Measurements from ENCODE around the gene NOTO.

The NOTO gene

DNA sequence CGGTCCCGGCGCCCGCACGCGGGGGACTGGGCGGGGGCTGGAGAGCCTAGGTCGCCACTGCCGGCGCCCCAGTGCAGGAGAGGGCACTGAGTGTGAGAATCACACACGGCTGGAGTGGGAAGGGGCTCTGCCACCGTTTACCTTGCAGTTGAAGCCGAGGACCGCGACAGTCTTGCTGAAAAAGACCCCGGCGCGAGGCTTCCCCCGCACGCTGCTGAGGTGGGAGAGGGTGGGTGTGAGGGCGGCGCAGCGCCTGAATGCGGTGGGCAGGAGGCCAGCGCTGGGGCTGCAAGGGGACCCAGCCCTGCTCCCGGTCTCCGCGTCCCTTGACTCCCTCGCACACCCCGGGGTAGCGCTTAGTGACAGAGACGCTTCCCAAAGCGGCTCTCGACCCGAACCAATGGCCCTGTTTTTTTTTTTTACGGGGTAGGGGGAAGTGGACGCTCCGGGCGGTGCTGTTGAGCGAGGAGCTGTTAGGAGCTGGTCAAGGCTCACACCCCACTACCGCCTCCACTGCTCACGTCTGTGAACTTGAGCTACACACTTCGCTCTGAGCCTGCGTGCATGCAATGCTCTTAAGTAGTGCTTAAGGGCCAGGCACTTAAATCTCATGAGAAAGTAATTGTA lies 794 bp downstream of the NOTO start:
- H3K27me3 ChIP-seq (ENCODE audit: control insufficient read depth, insufficient read depth, low read length): peaks cover 45% of the 10 kb centered on the region
- H3K9ac ChIP-seq (ENCODE audit: low read depth, low read length): no peak overlapping the region
- H3K9me3 ChIP-seq (ENCODE audit: control insufficient read depth, insufficient read depth, low read length): no peaks in the 10 kb centered on the region
- no peaks in the 10 kb centered on the region for H3K36me3 ChIP-seq (ENCODE audit: control insufficient read depth, insufficient read depth, low read length)
- H3K4me1 ChIP-seq (ENCODE audit: control insufficient read depth, insufficient read depth, low read length): 0 out of 2 replicates have a peak, but pooled peaks cover 5% of the 10 kb centered on the region
- H3K27ac ChIP-seq (ENCODE audit: low read depth, low read length): no peak overlapping the region
- H3K4me3 ChIP-seq (ENCODE audit: low read depth, low read length): peak overlapping the region; percentile 70

DNA sequence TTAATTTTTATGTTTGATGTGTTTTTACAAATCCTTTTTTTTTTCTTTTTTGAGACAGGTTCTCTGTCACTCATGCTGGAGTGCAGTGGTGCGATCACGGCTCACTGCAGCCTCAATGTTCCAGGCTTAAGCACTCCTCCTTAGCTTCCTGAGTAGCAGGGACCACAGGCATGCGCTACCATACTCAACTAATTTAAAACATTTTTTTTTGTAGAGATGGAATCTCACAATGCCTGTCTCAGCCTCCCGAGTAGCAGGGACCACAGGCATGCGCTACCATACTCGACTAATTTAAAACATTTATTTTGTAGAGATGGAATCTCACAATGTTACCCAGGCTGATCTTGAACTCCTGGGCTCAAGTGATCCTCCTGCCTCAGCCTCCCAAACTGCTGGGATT lies 3.2 kb downstream of the NOTO start:
- peaks cover 38% of the 10 kb centered on the region for H3K27me3 ChIP-seq (ENCODE audit: control insufficient read depth, insufficient read depth, low read length)
- no peaks in the 10 kb centered on the region for H3K9me3 ChIP-seq (ENCODE audit: control insufficient read depth, insufficient read depth, low read length)
- no peak overlapping the region for H3K27ac ChIP-seq (ENCODE audit: low read depth, low read length)
- H3K36me3 ChIP-seq (ENCODE audit: control insufficient read depth, insufficient read depth, low read length): no peaks in the 10 kb centered on the region
- H3K4me1 ChIP-seq (ENCODE audit: control insufficient read depth, insufficient read depth, low read length): 0 out of 2 replicates have a peak, but pooled peaks cover 5% of the 10 kb centered on the region
- H3K4me3 ChIP-seq (ENCODE audit: low read depth, low read length): no peak overlapping the region
- no peak overlapping the region for H3K9ac ChIP-seq (ENCODE audit: low read depth, low read length)

DNA sequence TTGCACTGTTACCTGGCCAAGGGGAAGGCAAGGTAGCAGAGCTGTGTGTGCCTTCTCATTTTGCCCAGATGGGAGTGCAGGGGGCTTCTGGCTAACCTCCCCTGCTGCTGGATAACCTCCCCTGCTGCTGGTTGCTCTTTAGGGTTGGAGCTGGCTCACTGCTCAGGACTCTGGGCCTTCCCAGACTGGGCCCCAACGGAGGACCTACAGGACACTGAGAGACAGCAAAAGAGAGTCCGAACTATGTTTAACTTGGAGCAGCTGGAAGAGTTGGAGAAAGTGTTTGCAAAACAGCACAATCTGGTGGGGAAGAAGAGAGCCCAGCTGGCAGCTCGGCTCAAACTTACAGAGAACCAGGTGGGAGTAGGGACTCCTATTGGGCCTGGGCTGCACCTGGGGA lies 5.9 kb downstream of the NOTO start:
- no peak overlapping the region for H3K27ac ChIP-seq (ENCODE audit: low read depth, low read length)
- H3K4me1 ChIP-seq (ENCODE audit: control insufficient read depth, insufficient read depth, low read length): no peaks in the 10 kb centered on the region
- no peaks in the 10 kb centered on the region for H3K9me3 ChIP-seq (ENCODE audit: control insufficient read depth, insufficient read depth, low read length)
- H3K9ac ChIP-seq (ENCODE audit: low read depth, low read length): no peak overlapping the region
- no peaks in the 10 kb centered on the region for H3K36me3 ChIP-seq (ENCODE audit: control insufficient read depth, insufficient read depth, low read length)
- no peak overlapping the region for H3K4me3 ChIP-seq (ENCODE audit: low read depth, low read length)
- H3K27me3 ChIP-seq (ENCODE audit: control insufficient read depth, insufficient read depth, low read length): peaks cover 17% of the 10 kb centered on the region

DNA sequence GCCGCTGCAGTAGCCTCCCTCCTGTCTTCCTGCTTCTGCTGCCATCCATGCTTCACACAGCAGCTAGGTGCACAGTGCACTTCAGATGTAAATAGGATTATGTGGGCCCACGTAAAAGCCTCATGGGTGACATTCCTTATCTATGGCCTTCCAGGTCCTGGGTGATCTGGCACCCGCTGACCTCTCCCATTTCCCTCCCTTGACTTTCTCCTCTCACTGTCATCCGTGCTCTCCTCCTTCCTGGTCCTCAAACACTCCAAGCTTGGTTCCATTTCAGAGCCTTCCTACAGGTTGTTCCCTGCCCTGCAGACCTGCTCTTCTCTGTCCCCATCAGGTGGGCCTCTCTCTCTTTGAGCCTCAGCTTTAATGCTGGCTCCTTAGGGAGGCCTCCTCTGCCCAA lies 7.6 kb downstream of the NOTO start:
- no peak overlapping the region for H3K9ac ChIP-seq (ENCODE audit: low read depth, low read length)
- H3K4me3 ChIP-seq (ENCODE audit: low read depth, low read length): no peak overlapping the region
- H3K4me1 ChIP-seq (ENCODE audit: control insufficient read depth, insufficient read depth, low read length): 0 out of 2 replicates have a peak, but pooled peaks cover 4% of the 10 kb centered on the region
- no peaks in the 10 kb centered on the region for H3K36me3 ChIP-seq (ENCODE audit: control insufficient read depth, insufficient read depth, low read length)
- peaks cover 1% of the 10 kb centered on the region for H3K27me3 ChIP-seq (ENCODE audit: control insufficient read depth, insufficient read depth, low read length)
- H3K9me3 ChIP-seq (ENCODE audit: control insufficient read depth, insufficient read depth, low read length): no peaks in the 10 kb centered on the region
- no peak overlapping the region for H3K27ac ChIP-seq (ENCODE audit: low read depth, low read length)

DNA sequence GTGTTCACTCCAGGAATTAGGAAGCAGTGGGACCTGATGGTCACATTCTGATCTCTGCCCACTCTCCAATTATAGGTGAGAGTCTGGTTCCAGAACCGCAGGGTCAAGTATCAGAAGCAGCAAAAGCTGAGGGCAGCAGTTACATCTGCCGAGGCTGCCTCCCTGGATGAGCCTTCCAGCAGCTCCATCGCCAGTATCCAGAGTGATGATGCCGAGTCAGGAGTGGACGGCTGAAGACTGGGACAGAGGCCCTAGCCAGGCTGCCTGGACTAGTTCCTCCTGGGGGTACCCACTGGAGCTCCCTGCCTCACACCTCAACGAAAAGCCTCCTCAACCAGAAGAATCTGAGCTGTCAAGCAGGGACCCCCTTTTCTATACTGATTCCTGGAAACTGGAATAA lies 8.3 kb downstream of the NOTO start:
- no peaks in the 10 kb centered on the region for H3K36me3 ChIP-seq (ENCODE audit: control insufficient read depth, insufficient read depth, low read length)
- no peaks in the 10 kb centered on the region; the same call in 1 of the 2 replicates for H3K27me3 ChIP-seq (ENCODE audit: control insufficient read depth, insufficient read depth, low read length)
- H3K27ac ChIP-seq (ENCODE audit: low read depth, low read length): no peak overlapping the region
- H3K4me1 ChIP-seq (ENCODE audit: control insufficient read depth, insufficient read depth, low read length): 0 out of 2 replicates have a peak, but pooled peaks cover 8% of the 10 kb centered on the region
- H3K9me3 ChIP-seq (ENCODE audit: control insufficient read depth, insufficient read depth, low read length): no peaks in the 10 kb centered on the region
- no peak overlapping the region for H3K9ac ChIP-seq (ENCODE audit: low read depth, low read length)
- no peak overlapping the region for H3K4me3 ChIP-seq (ENCODE audit: low read depth, low read length)

DNA sequence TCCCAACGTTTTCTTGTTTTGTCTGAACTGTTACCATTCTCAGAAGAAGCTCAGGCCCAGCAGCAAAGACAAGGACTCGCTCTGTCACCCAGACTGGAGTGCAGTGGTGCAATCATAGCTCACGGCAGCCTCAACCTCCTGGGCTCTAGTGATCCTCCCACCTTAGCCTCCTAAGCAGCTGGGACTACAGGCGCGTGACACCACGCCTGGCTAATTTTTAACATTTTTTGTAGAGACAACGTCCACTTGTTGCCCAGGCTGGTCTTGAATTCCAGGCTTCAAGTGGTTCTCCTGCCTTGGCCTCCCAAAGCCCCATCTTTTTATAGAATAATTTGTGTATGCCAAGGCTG lies 9.7 kb downstream of the NOTO start:
- H3K36me3 ChIP-seq (ENCODE audit: control insufficient read depth, insufficient read depth, low read length): no peaks in the 10 kb centered on the region
- H3K4me3 ChIP-seq (ENCODE audit: low read depth, low read length): no peak overlapping the region
- no peaks in the 10 kb centered on the region for H3K9me3 ChIP-seq (ENCODE audit: control insufficient read depth, insufficient read depth, low read length)
- peak overlapping the region; percentile 34 for H3K27ac ChIP-seq (ENCODE audit: low read depth, low read length)
- H3K9ac ChIP-seq (ENCODE audit: low read depth, low read length): no peak overlapping the region
- H3K4me1 ChIP-seq (ENCODE audit: control insufficient read depth, insufficient read depth, low read length): 0 out of 2 replicates have a peak, but pooled peaks cover 8% of the 10 kb centered on the region
- no peaks in the 10 kb centered on the region; the same call in 1 of the 2 replicates for H3K27me3 ChIP-seq (ENCODE audit: control insufficient read depth, insufficient read depth, low read length)

DNA sequence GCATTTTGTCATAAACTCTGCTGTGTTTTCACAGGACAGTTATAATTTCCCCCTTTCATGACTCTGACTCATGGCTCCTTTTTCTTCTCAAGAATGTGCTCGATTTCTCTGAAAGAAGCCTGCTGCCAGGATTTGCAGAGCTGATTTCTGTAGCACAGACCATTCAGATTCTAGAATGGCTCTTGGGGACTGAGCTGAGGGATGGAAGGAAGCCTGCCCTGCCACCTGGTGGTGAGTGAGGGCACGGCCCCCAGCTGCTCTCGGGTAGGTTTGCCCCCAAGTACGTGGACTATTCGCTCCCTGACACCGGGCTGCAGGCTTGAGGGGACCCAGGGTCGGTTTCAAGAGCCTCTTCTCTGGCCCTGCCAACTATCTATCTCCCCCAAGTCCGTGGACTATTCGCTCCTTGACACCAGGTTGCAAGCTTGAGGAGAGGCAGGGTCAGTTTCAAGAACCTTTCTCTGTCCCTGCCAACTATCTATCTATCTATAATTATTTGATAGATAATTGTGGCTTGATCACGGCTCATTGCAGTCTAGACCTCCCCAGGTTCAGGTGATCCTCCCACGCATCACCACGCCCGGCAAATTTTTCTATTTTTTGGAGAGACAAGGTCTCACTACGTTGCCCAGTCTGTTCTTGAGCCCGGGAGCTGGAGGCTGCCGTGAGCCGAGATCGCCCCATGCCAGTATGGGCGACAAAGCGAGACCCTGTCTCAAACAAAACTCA lies 10.2 kb downstream of the NOTO start:
- H3K27me3 ChIP-seq (ENCODE audit: control insufficient read depth, insufficient read depth, low read length): no peaks in the 10 kb centered on the region; the same call in 1 of the 2 replicates
- no peak overlapping the region for H3K9ac ChIP-seq (ENCODE audit: low read depth, low read length)
- no peak overlapping the region for H3K4me3 ChIP-seq (ENCODE audit: low read depth, low read length)
- no peaks in the 10 kb centered on the region for H3K9me3 ChIP-seq (ENCODE audit: control insufficient read depth, insufficient read depth, low read length)
- no peaks in the 10 kb centered on the region for H3K36me3 ChIP-seq (ENCODE audit: control insufficient read depth, insufficient read depth, low read length)
- H3K4me1 ChIP-seq (ENCODE audit: control insufficient read depth, insufficient read depth, low read length): peaks cover 12% of the 10 kb centered on the region; the same call in 1 of the 2 replicates
- no peak overlapping the region for H3K27ac ChIP-seq (ENCODE audit: low read depth, low read length)

DNA sequence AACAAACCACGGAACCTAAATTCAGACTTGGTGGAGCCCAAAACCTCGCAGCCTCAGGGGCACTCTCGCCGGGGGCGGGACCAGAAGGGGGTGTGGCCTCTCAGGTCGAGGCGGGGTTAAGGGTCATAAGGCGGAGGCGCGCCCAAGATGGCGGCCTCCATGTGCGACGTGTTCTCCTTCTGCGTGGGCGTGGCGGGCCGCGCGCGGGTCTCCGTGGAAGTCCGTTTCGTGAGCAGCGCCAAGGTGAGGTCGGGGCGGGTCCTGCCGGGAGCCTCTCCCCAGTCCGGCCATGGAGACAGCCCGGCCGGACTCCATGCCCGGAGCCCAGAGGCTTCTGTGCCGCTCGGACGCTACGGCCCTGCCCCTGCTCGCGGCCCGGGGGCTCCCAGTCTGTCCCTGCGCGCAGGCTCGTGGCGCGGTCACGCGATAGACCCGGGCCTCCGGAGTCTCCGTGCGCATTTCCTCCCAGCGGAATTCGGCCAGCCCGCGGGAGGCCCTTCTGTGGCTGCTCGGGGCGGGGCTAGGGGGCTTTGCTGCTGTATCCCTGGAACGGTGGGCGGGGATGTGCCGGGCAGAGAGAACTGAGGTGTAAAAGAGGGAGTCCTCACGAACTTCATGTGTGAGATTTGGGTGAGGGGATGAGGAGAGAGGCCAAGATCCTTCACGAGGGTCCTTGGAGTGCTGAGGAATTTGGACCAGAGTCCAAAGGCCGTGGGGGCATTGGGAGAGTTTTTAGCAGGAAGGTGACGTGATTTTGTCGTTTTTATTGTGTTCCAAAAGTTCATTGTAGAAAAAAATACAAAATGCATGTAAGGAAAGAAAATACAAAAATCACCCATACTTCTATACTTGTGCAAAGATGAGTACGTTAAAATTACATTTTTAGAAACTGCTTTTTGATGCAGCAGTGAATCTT lies 12.0 kb downstream of the NOTO start, which contains the start of gene SMYD5:
Gene SMYD5 (plus strand): TSS at position 126 of the 916 bp plus-strand sequence. CDS start 22 bp downstream, at position 148.
- peak within 1 kb of the TSS; percentile 97 for H3K9ac ChIP-seq (ENCODE audit: low read depth, low read length)
- H3K36me3 ChIP-seq (ENCODE audit: control insufficient read depth, insufficient read depth, low read length): peaks cover 4% of the 10 kb centered on the region; the same call in 1 of the 2 replicates
- H3K9me3 ChIP-seq (ENCODE audit: control insufficient read depth, insufficient read depth, low read length): no peaks in the 10 kb centered on the region
- no peaks in the 10 kb centered on the region; the same call in 1 of the 2 replicates for H3K27me3 ChIP-seq (ENCODE audit: control insufficient read depth, insufficient read depth, low read length)
- H3K27ac ChIP-seq (ENCODE audit: low read depth, low read length): peak within 1 kb of the TSS; percentile 93
- H3K4me1 ChIP-seq (ENCODE audit: control insufficient read depth, insufficient read depth, low read length): peaks cover 16% of the 10 kb centered on the region; the same call in 1 of the 2 replicates
- H3K4me3 ChIP-seq (ENCODE audit: low read depth, low read length): peak within 1 kb of the TSS; percentile 97

DNA sequence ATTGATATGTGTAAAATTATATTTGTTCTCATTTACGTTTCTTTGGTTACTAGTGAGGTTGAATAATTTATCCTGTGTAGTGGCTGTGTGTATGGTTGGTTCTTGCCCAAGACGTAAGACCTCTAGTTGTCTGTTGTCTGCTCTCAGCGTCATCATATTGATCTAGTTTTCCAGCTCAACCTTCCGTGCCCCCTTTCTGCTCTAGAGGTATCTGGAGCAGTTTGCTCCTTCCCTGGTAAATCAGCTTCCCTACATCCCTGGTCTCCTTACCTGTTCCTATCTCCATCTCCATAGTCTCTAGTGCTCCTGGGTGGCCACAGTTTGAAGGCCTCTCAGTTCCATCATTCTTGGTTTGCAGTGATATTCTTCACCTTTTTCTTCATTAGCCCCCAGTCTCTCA lies 12.9 kb downstream of the NOTO start:
- no peaks in the 10 kb centered on the region for H3K9me3 ChIP-seq (ENCODE audit: control insufficient read depth, insufficient read depth, low read length)
- no peaks in the 10 kb centered on the region for H3K27me3 ChIP-seq (ENCODE audit: control insufficient read depth, insufficient read depth, low read length)
- peaks cover 12% of the 10 kb centered on the region; the same call in 1 of the 2 replicates for H3K36me3 ChIP-seq (ENCODE audit: control insufficient read depth, insufficient read depth, low read length)
- H3K4me3 ChIP-seq (ENCODE audit: low read depth, low read length): peak overlapping the region; percentile 97
- no peak overlapping the region for H3K9ac ChIP-seq (ENCODE audit: low read depth, low read length)
- H3K27ac ChIP-seq (ENCODE audit: low read depth, low read length): no peak overlapping the region
- peaks cover 16% of the 10 kb centered on the region; the same call in 1 of the 2 replicates for H3K4me1 ChIP-seq (ENCODE audit: control insufficient read depth, insufficient read depth, low read length)

DNA sequence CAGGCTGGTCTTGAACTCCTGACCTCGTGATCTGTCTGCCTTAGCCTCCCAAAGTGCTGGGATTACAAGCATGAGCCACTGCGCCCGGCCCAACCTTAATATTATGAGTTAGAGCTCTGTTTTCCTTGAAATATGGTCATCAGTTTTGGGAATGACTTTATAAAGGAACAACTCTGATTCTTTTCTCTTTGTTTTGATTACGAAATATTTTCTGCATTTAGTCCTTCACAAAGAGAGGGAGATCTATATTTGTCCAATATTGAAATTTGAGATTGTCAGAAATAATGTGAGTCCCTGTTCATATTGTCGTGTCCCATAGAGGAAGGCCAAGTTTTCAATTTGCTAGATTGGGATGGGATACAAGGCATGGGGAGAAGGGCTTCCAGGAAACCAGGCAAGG lies 14.8 kb downstream of the NOTO start:
- H3K27me3 ChIP-seq (ENCODE audit: control insufficient read depth, insufficient read depth, low read length): no peaks in the 10 kb centered on the region
- H3K9ac ChIP-seq (ENCODE audit: low read depth, low read length): no peak overlapping the region

More for the DNA sequence above, 14.8 kb downstream of the NOTO start:
- Histone ChIP-seq H3K27ac (ENCODE audit: low read depth, low read length) (no peak overlapping the region), H3K4me1 (ENCODE audit: control insufficient read depth, insufficient read depth, low read length) (peaks cover 16% of the 10 kb centered on the region; the same call in 1 of the 2 replicates), H3K36me3 (ENCODE audit: control insufficient read depth, insufficient read depth, low read length) (peaks cover 30% of the 10 kb centered on the region), H3K4me3 (ENCODE audit: low read depth, low read length) (no peak overlapping the region), H3K9me3 (ENCODE audit: control insufficient read depth, insufficient read depth, low read length) (no peaks in the 10 kb centered on the region)

All from HUES48 (cell line).